ENCODE results near the gene RPL10. TPM values are rescaled to one million over a fixed set of nuclear protein-coding genes. Genes with fewer than 3 reads are reported as not detected.

The RPL10 gene
- total and polyA plus RNA-seq, 2 of the 13 experiments (the other 11 are each of a cell fraction or from before 2014, with no cell fraction given), result 2,381 to 4,713 TPM

- WGBS (ENCODE audit: low lambda C conversion rate), result 97% methylated on average over 8 of the region's 12 CpGs
- Histone ChIP-seq H3K79me2 (ENCODE audit: insufficient read depth, low read length) (peaks cover 2% of the 10 kb centered on the region), H3K9ac (ENCODE audit: insufficient read depth, low read depth, low read length) (no peak overlapping the region), H3K27ac (ENCODE audit: extremely low read length, insufficient read depth, low read length) (no peak overlapping the region), H3K4me2 (ENCODE audit: low read depth, low read length) (no peak overlapping the region), H3K27me3 (ENCODE audit: control insufficient read depth in 1 of 2, insufficient read depth in 2 of 2, low read length in 2 of 2) (no peaks in the 10 kb centered on the region), H3K36me3 (replicated peaks in 1 of 2; ENCODE audit: control insufficient read depth in 1 of 2, insufficient read depth in 2 of 2, low read length in 2 of 2) (peaks cover 0 to 2% of the 10 kb centered on the region in 2 experiments; a peak in 2 of 5 replicates), H3K9me3 (ENCODE audit: low read length) (no peaks in the 10 kb centered on the region), H3K4me3 (replicated peaks in 1 of 3; ENCODE audit: insufficient read depth in 1 of 3, low read depth in 2 of 3, low read length in 3 of 3) (no peak overlapping the region), H3K4me1 (ENCODE audit: insufficient read depth, low read length) (peaks cover 11% of the 10 kb centered on the region), H4K20me1 (ENCODE audit: insufficient read depth, low read length) (no peaks in the 10 kb centered on the region), H2AFZ (ENCODE audit: low read length) (no peak overlapping the region)
- ATAC-seq (no peak), DNase-seq (ENCODE audit: low spot score) (no peak), FAIRE-seq (no peak)
- no peak for TF ChIP-seq GRHL1 (CRISPR knock-in tag; conservative IDR thresholded peaks at IDR 0.05)
- TF ChIP-seq ZNF543 (CRISPR knock-in tag; IDR thresholded peaks at IDR 0.05), result no peak
- no peak for TF ChIP-seq NR0B2 (CRISPR knock-in tag; IDR thresholded peaks at IDR 0.05)
- no peak for TF ChIP-seq ATM (IDR thresholded peaks at IDR 0.05; ENCODE audit: borderline replicate concordance)
- no peak for TF ChIP-seq CSRNP2 (CRISPR knock-in tag; conservative IDR thresholded peaks at IDR 0.05; ENCODE audit: low read depth)
- CTCF ChIA-PET (ENCODE audit: low intra/inter-chr PET ratio, low total read pairs), result no interaction called here
- no TSS peak for BruUV-seq (replicated peaks)
- in situ Hi-C loops (cut with HindIII; ENCODE audit: extremely low pct_ligation_motif_present, low pct_unique_long_range_greater_than_20kb), result no loop called here
- POLR2A ChIA-PET, result interaction anchor here (1.0 to 1.3 kb wide), 2 partner anchors 49 to 80 kb away, joined by 3 to 4 read pairs; partner anchors contain the start of gene RPL10
- intact Hi-C loops (cut with micrococcal nuclease; ENCODE audit: unreplicated experiment), result no loop called here
These were observed 48.3 kb downstream of the RPL10 start for GRCh38 chrX:154446430-154446829.

All from HepG2 (cell line).